ENCODE data around the gene SMAD4. TPM values are rescaled to one million over a fixed set of nuclear protein-coding genes. Genes with fewer than 3 reads are reported as not detected.

The SMAD4 gene
- total and polyA plus RNA-seq, 4 donors, result 9.3 to 65.3 (median 29.1) TPM

DNA sequence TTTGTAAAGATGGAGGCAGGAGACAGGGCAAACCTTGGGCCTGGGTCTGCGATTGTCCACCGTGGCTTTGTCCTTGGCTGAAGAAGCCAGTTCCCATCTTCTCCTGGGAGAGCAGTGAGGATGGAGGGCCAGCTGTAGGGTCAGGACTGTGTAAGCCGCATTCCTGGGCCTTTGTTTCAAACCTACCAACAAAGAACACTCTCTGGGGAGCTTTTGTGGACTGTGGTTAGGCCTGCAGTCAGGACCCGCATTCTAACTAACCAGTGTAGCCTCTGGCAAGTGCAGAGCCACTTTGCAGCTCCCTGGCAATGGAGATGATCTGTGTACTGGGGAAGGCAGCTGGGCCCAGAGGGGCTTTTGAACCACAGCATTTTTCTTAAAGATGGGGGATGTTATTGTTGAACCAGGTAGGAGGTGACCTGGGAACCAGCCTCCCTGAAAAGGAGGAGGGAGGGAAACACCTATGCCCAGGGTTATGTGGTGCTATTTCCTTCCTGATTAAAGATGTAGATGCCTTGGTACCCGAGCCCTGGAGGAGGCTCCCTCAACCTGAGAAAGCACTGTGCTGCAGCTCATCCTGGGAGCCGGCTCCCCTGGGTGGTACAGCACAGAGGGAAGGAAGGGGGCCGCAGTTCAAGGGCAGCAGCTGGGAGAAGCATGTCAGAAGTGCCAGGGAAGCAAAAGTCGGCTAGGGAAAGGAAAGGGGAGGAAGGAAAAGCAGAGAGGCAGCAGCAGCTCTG is 12.7 kb upstream of the SMAD4 start:
- 86% methylated on average over 8 of the region's 8 CpGs for WGBS

GRCh38 chr18:51020536-51020935 is 9.5 kb upstream of the SMAD4 start:
- H3K9me3 ChIP-seq (ENCODE audit: control insufficient read depth in 4 of 4, low read length in 3 of 4), result no peaks in the 10 kb centered on the region
- no peak for DNase-seq (ENCODE audit: low spot score)
- no peak overlapping the region for H3K4me3 ChIP-seq (ENCODE audit: low read depth in 1 of 3, low read length in 3 of 3)
- 86% methylated on average over 5 of the region's 5 CpGs for WGBS
- H3K9ac ChIP-seq (ENCODE audit: low read depth in 1 of 2, low read length in 2 of 2), result no peak overlapping the region
- no peak overlapping the region for H3K27ac ChIP-seq (ENCODE audit: low read depth in 1 of 2, low read length in 2 of 2)
- peaks cover 0 to 8% (median 1%) of the 10 kb centered on the region in 4 donors for H3K36me3 ChIP-seq (ENCODE audit: control insufficient read depth in 4 of 4, insufficient read depth in 3 of 4, low read depth in 1 of 4, low read length in 3 of 4)
- no peaks in the 10 kb centered on the region for H3K4me1 ChIP-seq (ENCODE audit: control insufficient read depth in 4 of 4, insufficient read depth in 4 of 4, low read length in 3 of 4)
- no peaks in the 10 kb centered on the region for H3K27me3 ChIP-seq (ENCODE audit: control insufficient read depth in 4 of 4, insufficient read depth in 4 of 4, low read length in 3 of 4)
- no peak for TF ChIP-seq NR2F2 (IDR thresholded peaks at IDR 0.05)
- no peak for TF ChIP-seq RAD21 (IDR thresholded peaks at IDR 0.05)
- TF ChIP-seq, protein P1, sequence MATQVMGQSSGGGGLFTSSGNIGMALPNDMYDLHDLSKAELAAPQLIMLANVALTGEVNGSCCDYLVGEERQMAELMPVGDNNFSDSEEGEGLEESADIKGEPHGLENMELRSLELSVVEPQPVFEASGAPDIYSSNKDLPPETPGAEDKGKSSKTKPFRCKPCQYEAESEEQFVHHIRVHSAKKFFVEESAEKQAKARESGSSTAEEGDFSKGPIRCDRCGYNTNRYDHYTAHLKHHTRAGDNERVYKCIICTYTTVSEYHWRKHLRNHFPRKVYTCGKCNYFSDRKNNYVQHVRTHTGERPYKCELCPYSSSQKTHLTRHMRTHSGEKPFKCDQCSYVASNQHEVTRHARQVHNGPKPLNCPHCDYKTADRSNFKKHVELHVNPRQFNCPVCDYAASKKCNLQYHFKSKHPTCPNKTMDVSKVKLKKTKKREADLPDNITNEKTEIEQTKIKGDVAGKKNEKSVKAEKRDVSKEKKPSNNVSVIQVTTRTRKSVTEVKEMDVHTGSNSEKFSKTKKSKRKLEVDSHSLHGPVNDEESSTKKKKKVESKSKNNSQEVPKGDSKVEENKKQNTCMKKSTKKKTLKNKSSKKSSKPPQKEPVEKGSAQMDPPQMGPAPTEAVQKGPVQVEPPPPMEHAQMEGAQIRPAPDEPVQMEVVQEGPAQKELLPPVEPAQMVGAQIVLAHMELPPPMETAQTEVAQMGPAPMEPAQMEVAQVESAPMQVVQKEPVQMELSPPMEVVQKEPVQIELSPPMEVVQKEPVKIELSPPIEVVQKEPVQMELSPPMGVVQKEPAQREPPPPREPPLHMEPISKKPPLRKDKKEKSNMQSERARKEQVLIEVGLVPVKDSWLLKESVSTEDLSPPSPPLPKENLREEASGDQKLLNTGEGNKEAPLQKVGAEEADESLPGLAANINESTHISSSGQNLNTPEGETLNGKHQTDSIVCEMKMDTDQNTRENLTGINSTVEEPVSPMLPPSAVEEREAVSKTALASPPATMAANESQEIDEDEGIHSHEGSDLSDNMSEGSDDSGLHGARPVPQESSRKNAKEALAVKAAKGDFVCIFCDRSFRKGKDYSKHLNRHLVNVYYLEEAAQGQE (IDR thresholded peaks at IDR 0.05), result no peak
- no peak for TF ChIP-seq ZBTB33 (IDR thresholded peaks at IDR 0.05)
- no peak for TF ChIP-seq MAX (IDR thresholded peaks at IDR 0.05)
- no peak for TF ChIP-seq SP1 (IDR thresholded peaks at IDR 0.05)

More for the DNA sequence above, 12.7 kb upstream of the SMAD4 start:
- Histone ChIP-seq H3K9ac (ENCODE audit: low read depth in 1 of 2, low read length in 2 of 2) (no peak overlapping the region), H3K36me3 (ENCODE audit: control insufficient read depth in 4 of 4, insufficient read depth in 3 of 4, low read depth in 1 of 4, low read length in 3 of 4) (peaks cover 0 to 3% (median 0%) of the 10 kb centered on the region in 4 donors), H3K4me1 (ENCODE audit: control insufficient read depth in 4 of 4, insufficient read depth in 4 of 4, low read length in 3 of 4) (no peaks in the 10 kb centered on the region), H3K27ac (ENCODE audit: low read depth in 1 of 2, low read length in 2 of 2) (no peak overlapping the region), H3K9me3 (ENCODE audit: control insufficient read depth in 4 of 4, low read length in 3 of 4) (no peaks in the 10 kb centered on the region), H3K27me3 (ENCODE audit: control insufficient read depth in 4 of 4, insufficient read depth in 4 of 4, low read length in 3 of 4) (no peaks in the 10 kb centered on the region), H3K4me3 (ENCODE audit: low read depth in 1 of 3, low read length in 3 of 3) (no peak overlapping the region)
- TF ChIP-seq FOXA2 (IDR thresholded peaks at IDR 0.05) (no peak), FOXA1 (IDR thresholded peaks at IDR 0.05) (no peak), NR2F2 (IDR thresholded peaks at IDR 0.05) (no peak), ZBTB33 (IDR thresholded peaks at IDR 0.05) (no peak), HNF4A (conservative IDR thresholded peaks at IDR 0.05) (no peak), EGR1 (IDR thresholded peaks at IDR 0.05; ENCODE audit: low read depth in 2 of 2) (no peak), RAD21 (IDR thresholded peaks at IDR 0.05) (no peak), TAF1 (conservative IDR thresholded peaks at IDR 0.05) (no peak)
- TF ChIP-seq, protein P1 (IDR thresholded peaks at IDR 0.05), result no peak
- TF ChIP-seq, protein P2, sequence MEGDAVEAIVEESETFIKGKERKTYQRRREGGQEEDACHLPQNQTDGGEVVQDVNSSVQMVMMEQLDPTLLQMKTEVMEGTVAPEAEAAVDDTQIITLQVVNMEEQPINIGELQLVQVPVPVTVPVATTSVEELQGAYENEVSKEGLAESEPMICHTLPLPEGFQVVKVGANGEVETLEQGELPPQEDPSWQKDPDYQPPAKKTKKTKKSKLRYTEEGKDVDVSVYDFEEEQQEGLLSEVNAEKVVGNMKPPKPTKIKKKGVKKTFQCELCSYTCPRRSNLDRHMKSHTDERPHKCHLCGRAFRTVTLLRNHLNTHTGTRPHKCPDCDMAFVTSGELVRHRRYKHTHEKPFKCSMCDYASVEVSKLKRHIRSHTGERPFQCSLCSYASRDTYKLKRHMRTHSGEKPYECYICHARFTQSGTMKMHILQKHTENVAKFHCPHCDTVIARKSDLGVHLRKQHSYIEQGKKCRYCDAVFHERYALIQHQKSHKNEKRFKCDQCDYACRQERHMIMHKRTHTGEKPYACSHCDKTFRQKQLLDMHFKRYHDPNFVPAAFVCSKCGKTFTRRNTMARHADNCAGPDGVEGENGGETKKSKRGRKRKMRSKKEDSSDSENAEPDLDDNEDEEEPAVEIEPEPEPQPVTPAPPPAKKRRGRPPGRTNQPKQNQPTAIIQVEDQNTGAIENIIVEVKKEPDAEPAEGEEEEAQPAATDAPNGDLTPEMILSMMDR (IDR thresholded peaks at IDR 0.05; ENCODE audit: low read depth, low read length, missing input control), result no peak
- no peak for DNase-seq (ENCODE audit: low spot score)

Measured in liver (tissue), 9 donors.